Smooth muscle cell (in vitro differentiated cells): ENCODE data around the gene CER1. TPM values are rescaled to one million over a fixed set of nuclear protein-coding genes. Genes with fewer than 3 reads are reported as not detected.

ENCODE experiments used
- DNase-seq: peaks from one replicate; lab custom pipeline; 2025; ENCODE audit not compliant: unreplicated experiment; lab: John Stamatoyannopoulos, UW
- H2AFZ ChIP-seq: fragments of 200-600 bp; sonication (generic); 2 replicates; pipeline ENCODE4 v1.6.0; 2016; ENCODE audit warnings: antibody characterized with exemption, low read depth, mild to moderate bottlenecking
- H3F3A ChIP-seq: fragments of 200-600 bp; sonication (generic); 2 replicates; pipeline ENCODE4 v1.6.0; 2017; ENCODE audit warnings: antibody characterized with exemption, low read depth
- H3K27ac ChIP-seq: fragments of 200-600 bp; sonication (generic); 2 replicates; pipeline ENCODE4 v1.5.1; 2016; ENCODE audit warnings: low read depth, mild to moderate bottlenecking
- H3K27me3 ChIP-seq: fragments of 200-600 bp; sonication (generic); 2 replicates; pipeline ENCODE4 v1.6.1; 2016; ENCODE audit warnings: low read depth, mild to moderate bottlenecking
- H3K36me3 ChIP-seq: fragments of 200-600 bp; sonication (generic); 2 replicates; pipeline ENCODE4 v1.5.1; 2016; ENCODE audit warnings: low read depth
- H3K4me1 ChIP-seq: fragments of 200-600 bp; sonication (generic); 2 replicates; pipeline ENCODE4 v1.5.1; 2016; ENCODE audit warnings: low read depth
- H3K4me2 ChIP-seq: fragments of 200-600 bp; sonication (generic); 2 replicates; pipeline ENCODE4 v1.6.0; 2016; ENCODE audit warnings: mild to moderate bottlenecking
- H3K4me3 ChIP-seq: fragments of 200-600 bp; sonication (generic); 2 replicates; pipeline ENCODE4 v1.5.1; 2016; ENCODE audit warnings: mild to moderate bottlenecking
- H3K79me2 ChIP-seq: fragments of 200-600 bp; sonication (generic); 2 replicates; pipeline ENCODE4 v1.6.0; 2016; ENCODE audit warnings: low read depth, mild to moderate bottlenecking
- H3K9ac ChIP-seq: fragments of 200-600 bp; sonication (generic); 2 replicates; pipeline ENCODE4 v1.6.0; 2016; ENCODE audit warnings: low read depth
- H3K9me3 ChIP-seq: fragments of 200-600 bp; sonication (generic); replicated peaks from 2 replicates; pipeline ENCODE4 v1.5.1; 2016; ENCODE audit warnings: low read depth
- H4K20me1 ChIP-seq: fragments of 200-600 bp; sonication (generic); 2 replicates; pipeline ENCODE4 v1.6.0; 2016; ENCODE audit warnings: low read depth
- WGBS: methylation state at CpG from one replicate; pipeline ENCODE4 v1.1.7; 2016; ENCODE audit warnings: low lambda C conversion rate; 5-methylcytosine and 5-hydroxymethylcytosine counted together
- polyA plus RNA-seq: library from polyadenylated mRNA; unstranded; fragments of >200 nt; fragmentation: Nextera tagmentation; extraction: Ambion mirVana; gene quantifications from 2 replicates; pipeline ENCODE4 v1.2.1, GENCODE V29; 2016
- total RNA-seq: library from RNA; depleted of rRNA; stranded (reverse); fragments of >200 nt; gene quantifications from 2 replicates; pipeline ENCODE4 v1.2.3, GENCODE V29; 2014
- TF ChIP-seq, protein P1 (sequence below): fragments of 200-600 bp; sonication (generic); IDR thresholded peaks from 2 replicates; pipeline ENCODE4 v1.5.1; 2017; ENCODE audit warnings: borderline replicate concordance, mild to moderate bottlenecking, antibody characterized with exemption; ENCODE audit not compliant: insufficient read depth, poor library complexity, severe bottlenecking

The CER1 gene
- total and polyA plus RNA-seq, 2 experiments from 2014 or later: 1.6 TPM; not detected in 1

DNA sequence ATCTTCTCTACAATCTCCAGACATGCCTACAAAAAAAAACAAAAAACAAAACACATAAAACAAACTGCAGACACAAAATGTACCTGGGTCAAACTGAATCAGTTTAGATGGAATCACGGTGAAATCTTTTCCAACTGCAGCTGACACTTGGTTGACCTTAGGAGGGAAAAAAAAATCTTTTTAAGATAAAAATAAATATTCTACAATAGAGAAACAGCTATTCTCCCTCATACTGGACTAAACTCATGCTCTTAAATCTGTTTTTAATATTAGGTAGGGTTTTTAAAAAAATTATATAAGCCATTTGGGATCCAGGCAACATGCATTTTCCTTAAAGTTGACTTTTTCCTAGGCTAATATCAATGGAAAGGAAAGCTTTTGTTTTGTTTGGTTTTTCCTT, 33.8 kb upstream of the CER1 start:
- Histone ChIP-seq H3K4me1 (no peaks in the 10 kb centered on the region), H3K27me3 (no peaks in the 10 kb centered on the region), H3F3A (no peaks in the 10 kb centered on the region), H3K36me3 (no peaks in the 10 kb centered on the region), H3K79me2 (no peaks in the 10 kb centered on the region), H3K4me2 (no peak overlapping the region), H3K4me3 (no peak overlapping the region), H3K9ac (no peak overlapping the region), H3K9me3 (no peaks in the 10 kb centered on the region), H2AFZ (no peak overlapping the region), H3K27ac (no peak overlapping the region), H4K20me1 (no peaks in the 10 kb centered on the region)
- DNase-seq: no peak
- 59% methylated on average over 1 of the region's 1 CpG for WGBS
- TF ChIP-seq, protein P1, sequence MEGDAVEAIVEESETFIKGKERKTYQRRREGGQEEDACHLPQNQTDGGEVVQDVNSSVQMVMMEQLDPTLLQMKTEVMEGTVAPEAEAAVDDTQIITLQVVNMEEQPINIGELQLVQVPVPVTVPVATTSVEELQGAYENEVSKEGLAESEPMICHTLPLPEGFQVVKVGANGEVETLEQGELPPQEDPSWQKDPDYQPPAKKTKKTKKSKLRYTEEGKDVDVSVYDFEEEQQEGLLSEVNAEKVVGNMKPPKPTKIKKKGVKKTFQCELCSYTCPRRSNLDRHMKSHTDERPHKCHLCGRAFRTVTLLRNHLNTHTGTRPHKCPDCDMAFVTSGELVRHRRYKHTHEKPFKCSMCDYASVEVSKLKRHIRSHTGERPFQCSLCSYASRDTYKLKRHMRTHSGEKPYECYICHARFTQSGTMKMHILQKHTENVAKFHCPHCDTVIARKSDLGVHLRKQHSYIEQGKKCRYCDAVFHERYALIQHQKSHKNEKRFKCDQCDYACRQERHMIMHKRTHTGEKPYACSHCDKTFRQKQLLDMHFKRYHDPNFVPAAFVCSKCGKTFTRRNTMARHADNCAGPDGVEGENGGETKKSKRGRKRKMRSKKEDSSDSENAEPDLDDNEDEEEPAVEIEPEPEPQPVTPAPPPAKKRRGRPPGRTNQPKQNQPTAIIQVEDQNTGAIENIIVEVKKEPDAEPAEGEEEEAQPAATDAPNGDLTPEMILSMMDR: no peak

DNA sequence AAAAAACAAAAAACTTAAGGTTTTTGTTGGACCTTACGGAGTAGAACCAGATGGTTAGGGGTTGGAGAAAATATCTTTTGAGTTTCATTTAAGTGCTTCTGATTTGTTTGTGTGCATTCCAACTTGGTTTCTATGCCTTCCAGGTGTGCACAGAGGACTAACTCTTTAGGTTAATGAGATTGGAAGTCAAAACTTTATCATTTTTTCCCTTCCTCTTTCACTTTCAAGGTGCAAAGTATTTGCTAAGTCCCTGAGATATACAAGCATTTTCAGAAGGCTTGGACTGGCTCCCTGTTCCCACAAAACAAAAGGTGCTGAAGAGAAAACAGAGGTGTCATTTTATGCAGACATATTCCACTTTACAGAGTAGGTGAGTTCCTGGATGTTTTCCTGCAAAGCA, 30.3 kb upstream of the CER1 start:
- Histone ChIP-seq H3K27me3 (no peaks in the 10 kb centered on the region), H3F3A (no peaks in the 10 kb centered on the region), H3K9me3 (no peaks in the 10 kb centered on the region), H3K27ac (no peak overlapping the region), H3K9ac (no peak overlapping the region), H4K20me1 (no peaks in the 10 kb centered on the region), H3K36me3 (peaks cover 4% of the 10 kb centered on the region), H3K79me2 (no peaks in the 10 kb centered on the region), H3K4me1 (no peaks in the 10 kb centered on the region), H2AFZ (no peak overlapping the region), H3K4me3 (no peak overlapping the region), H3K4me2 (no peak overlapping the region)
- TF ChIP-seq, protein P1: no peak
- 100% methylated on average over 1 of the region's 1 CpG for WGBS
- DNase-seq: no peak

DNA sequence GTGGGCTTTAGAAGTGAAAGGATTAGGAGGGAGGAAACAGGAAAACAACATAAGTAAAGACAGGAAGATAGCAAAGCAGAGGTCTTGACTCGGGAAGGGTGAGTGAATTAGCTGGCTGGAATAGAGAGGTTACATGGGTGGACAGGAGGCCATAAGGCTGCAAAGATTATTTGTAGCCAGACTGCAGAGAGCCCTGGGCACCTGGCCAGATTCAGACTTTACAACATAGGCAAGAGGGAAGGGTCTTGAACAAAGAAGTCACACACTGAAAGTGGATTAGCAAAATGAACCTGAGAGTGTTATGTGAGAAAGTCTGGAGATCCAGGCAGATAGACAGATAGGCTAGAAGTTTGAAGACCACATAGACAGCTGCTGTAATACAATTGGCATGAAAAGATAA, 29.7 kb upstream of the CER1 start:
- Histone ChIP-seq H3K27me3 (no peaks in the 10 kb centered on the region), H2AFZ (no peak overlapping the region), H3K79me2 (no peaks in the 10 kb centered on the region), H3F3A (no peaks in the 10 kb centered on the region), H3K4me3 (no peak overlapping the region), H3K36me3 (peaks cover 4% of the 10 kb centered on the region), H3K4me1 (no peaks in the 10 kb centered on the region), H4K20me1 (no peaks in the 10 kb centered on the region), H3K4me2 (no peak overlapping the region), H3K9me3 (no peaks in the 10 kb centered on the region), H3K9ac (no peak overlapping the region), H3K27ac (no peak overlapping the region)
- TF ChIP-seq, protein P1: no peak
- DNase-seq: no peak
- 63% methylated on average over 1 of the region's 1 CpG for WGBS

DNA sequence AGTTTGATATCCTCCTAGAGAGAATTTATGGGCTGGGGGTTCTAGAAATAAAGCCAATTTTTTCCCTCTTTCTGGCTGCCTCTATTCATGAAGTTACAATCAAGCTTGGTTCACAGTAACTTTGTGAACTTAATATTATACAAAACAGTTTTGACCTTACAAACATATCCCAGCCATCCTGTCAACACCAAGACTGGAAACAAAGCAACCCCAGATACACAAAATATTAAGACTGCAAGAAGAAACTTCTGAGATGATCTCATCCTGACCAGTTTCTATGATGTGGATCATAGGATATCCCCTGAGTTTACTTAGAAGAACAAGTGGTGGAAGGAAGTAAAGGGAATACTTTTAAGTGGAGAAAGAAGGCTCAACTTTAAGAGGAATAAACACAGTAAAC, 28.3 kb upstream of the CER1 start:
- H3K27me3 ChIP-seq: no peaks in the 10 kb centered on the region
- H2AFZ ChIP-seq: no peak overlapping the region
- H3F3A ChIP-seq: no peaks in the 10 kb centered on the region
- H4K20me1 ChIP-seq: no peaks in the 10 kb centered on the region
- no peak overlapping the region for H3K4me3 ChIP-seq
- H3K4me2 ChIP-seq: no peak overlapping the region
- H3K9ac ChIP-seq: no peak overlapping the region
- H3K4me1 ChIP-seq: no peaks in the 10 kb centered on the region
- peaks cover 4% of the 10 kb centered on the region for H3K36me3 ChIP-seq
- H3K27ac ChIP-seq: no peak overlapping the region
- H3K9me3 ChIP-seq: no peaks in the 10 kb centered on the region
- TF ChIP-seq, protein P1: no peak
- H3K79me2 ChIP-seq: no peaks in the 10 kb centered on the region
- no peak for DNase-seq
